Prostate gland (tissue), 2 donors: Measurements from ENCODE around the gene ALK. TPM values are rescaled to one million over a fixed set of nuclear protein-coding genes. Genes with fewer than 3 reads are reported as not detected.
A peak's percentile ranks its signal among the peaks of the same experiment; 100 is the strongest.

Source experiments
- DNase-seq: peaks from one replicate; pipeline ENCODE4 v3.0.0-alpha.2; 2019; ENCODE audit warnings: low spot score
- H3K27ac ChIP-seq, 2 donors: fragments of 200-600 bp; sonication (generic); 2 replicates each; pipeline ENCODE4 v1.5.1; 2017 to 2019
- H3K27me3 ChIP-seq: fragments of 200-600 bp; sonication (generic); replicated peaks from 2 replicates; pipeline ENCODE4 v1.5.1; 2019; ENCODE audit not compliant: insufficient read depth
- H3K36me3 ChIP-seq, 2 donors: fragments of 200-600 bp; sonication (generic); 1 replicate in 1 of 2; 2 replicates in 1 of 2; pipeline versions ENCODE4 v1.5.1 to v1.8.1; 2017 to 2019
- H3K4me1 ChIP-seq: fragments of 200-600 bp; sonication (generic); replicated peaks from 2 replicates; pipeline ENCODE4 v1.5.1; 2019
- H3K4me3 ChIP-seq, 2 donors: fragments of 200-600 bp; sonication (generic); 2 replicates each; pipeline ENCODE4 v1.5.1; 2017 to 2019
- H3K9me3 ChIP-seq: fragments of 200-600 bp; sonication (generic); 2 replicates; pipeline ENCODE4 v1.5.1; 2017
- POLR2A ChIP-seq: fragments of 450-650 bp; IDR thresholded peaks from one replicate; pipeline ENCODE4 v1.6.1; 2016; ENCODE audit warnings: antibody characterized with exemption, mild to moderate bottlenecking
- POLR2AphosphoS5 ChIP-seq: sonication (generic); formaldehyde crosslinking; IDR thresholded peaks from one replicate; pipeline ENCODE4 v1.6.1; 2017; ENCODE audit warnings: antibody characterized with exemption
- WGBS: methylation state at CpG from one replicate; pipeline ENCODE4 v1.1.5; 2018; 5-methylcytosine and 5-hydroxymethylcytosine counted together
- intact Hi-C: fragments of 100-400 bp; cut with DNase I; formaldehyde crosslinking; loops from one replicate; pipeline ENCODE4 v1.14.2; 2022
- total RNA-seq, 2 donors: library from RNA; depleted of rRNA; stranded (reverse); fragments of >200 nt; gene quantifications; one replicate each; pipeline ENCODE4 v1.1.0, GENCODE V29; 2016
- TF ChIP-seq, protein P1 (sequence below), 4 experiments: fragments of 200-600 bp in 2 of 4; fragments of 450-650 bp in 2 of 4; sonication (generic) in 2 of 4; IDR thresholded peaks; 1 replicate in 3 of 4; 2 replicates in 1 of 4; pipeline ENCODE4 v1.5.1; 2016 to 2019; ENCODE audit warnings: antibody characterized with exemption in 4 of 4, mild to moderate bottlenecking in 2 of 4, moderate library complexity in 2 of 4

ALK gene
- total RNA-seq, 2 donors from 2014 or later, result 0.14 to 1.2 TPM

DNA sequence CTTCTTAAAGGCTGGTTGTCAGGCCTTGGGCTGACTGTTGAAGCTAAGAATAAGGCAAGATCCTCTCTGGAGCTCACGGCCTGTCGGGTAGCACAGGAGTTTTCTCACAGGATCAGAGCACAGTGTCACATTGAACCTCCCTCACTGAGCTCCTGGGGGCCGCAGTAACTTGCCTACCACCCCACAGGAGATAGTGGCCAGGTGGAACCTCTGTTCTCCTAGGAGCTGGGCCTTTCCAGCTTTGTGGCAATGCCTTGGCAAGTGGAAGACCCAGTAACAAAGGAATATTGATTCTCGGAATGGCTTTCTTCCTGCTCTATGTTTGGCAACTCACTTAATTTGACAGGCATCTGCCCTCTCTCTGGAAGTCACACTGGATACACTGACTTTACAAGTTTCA, 1.2 kb upstream of the ALK start:
- intact Hi-C loops, result loop anchor here (5.0 kb wide), 1 partner anchor 105 kb away; no protein-coding TSS in a partner anchor
- Histone ChIP-seq H3K36me3 (no peaks in the 10 kb centered on the region), H3K27ac (no peak overlapping the region), H3K9me3 (no peaks in the 10 kb centered on the region), H3K4me3 (no peak overlapping the region), H3K4me1 (peaks cover 18% of the 10 kb centered on the region), H3K27me3 (peaks cover 4% of the 10 kb centered on the region)
- WGBS, result 72% methylated on average over 4 of the region's 4 CpGs
- no peak for DNase-seq
- TF ChIP-seq, protein P1, sequence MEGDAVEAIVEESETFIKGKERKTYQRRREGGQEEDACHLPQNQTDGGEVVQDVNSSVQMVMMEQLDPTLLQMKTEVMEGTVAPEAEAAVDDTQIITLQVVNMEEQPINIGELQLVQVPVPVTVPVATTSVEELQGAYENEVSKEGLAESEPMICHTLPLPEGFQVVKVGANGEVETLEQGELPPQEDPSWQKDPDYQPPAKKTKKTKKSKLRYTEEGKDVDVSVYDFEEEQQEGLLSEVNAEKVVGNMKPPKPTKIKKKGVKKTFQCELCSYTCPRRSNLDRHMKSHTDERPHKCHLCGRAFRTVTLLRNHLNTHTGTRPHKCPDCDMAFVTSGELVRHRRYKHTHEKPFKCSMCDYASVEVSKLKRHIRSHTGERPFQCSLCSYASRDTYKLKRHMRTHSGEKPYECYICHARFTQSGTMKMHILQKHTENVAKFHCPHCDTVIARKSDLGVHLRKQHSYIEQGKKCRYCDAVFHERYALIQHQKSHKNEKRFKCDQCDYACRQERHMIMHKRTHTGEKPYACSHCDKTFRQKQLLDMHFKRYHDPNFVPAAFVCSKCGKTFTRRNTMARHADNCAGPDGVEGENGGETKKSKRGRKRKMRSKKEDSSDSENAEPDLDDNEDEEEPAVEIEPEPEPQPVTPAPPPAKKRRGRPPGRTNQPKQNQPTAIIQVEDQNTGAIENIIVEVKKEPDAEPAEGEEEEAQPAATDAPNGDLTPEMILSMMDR (IDR thresholded peaks at IDR 0.05), result no peak
- no peak for TF ChIP-seq POLR2AphosphoS5

- intact Hi-C loops, result loop anchor here (5.0 kb wide), 1 partner anchor 106 kb away; no protein-coding TSS in a partner anchor
- H3K27me3 ChIP-seq, result peaks cover 4% of the 10 kb centered on the region
- no peak for TF ChIP-seq POLR2A
- peaks cover 18% of the 10 kb centered on the region for H3K4me1 ChIP-seq
- peak overlapping the region; percentile 20 to 32 for H3K4me3 ChIP-seq
- no peak for DNase-seq
- H3K36me3 ChIP-seq, result no peaks in the 10 kb centered on the region
- H3K27ac ChIP-seq, result no peak overlapping the region
- H3K9me3 ChIP-seq, result no peaks in the 10 kb centered on the region
- 2% methylated on average over 59 of the region's 71 CpGs for WGBS
Measured at GRCh38 chr2:29920631-29921559, 491 bp downstream of the ALK start.

GRCh38 chr2:29920130-29920577, 1.2 kb downstream of the ALK start:
- peak overlapping the region in 1 of 2 donors; percentile 32 for H3K4me3 ChIP-seq
- TF ChIP-seq POLR2AphosphoS5, result no peak
- TF ChIP-seq, protein P1 (IDR thresholded peaks at IDR 0.05), result no peak
- H3K9me3 ChIP-seq, result no peaks in the 10 kb centered on the region
- no peak overlapping the region for H3K27ac ChIP-seq
- H3K4me1 ChIP-seq, result peaks cover 18% of the 10 kb centered on the region
- H3K27me3 ChIP-seq, result peaks cover 4% of the 10 kb centered on the region
- intact Hi-C loops, result loop anchor here (5.0 kb wide), 1 partner anchor 107 kb away; no protein-coding TSS in a partner anchor
- WGBS, result 1% methylated on average over 26 of the region's 40 CpGs
- peak; percentile 29 for DNase-seq
- no peaks in the 10 kb centered on the region for H3K36me3 ChIP-seq

DNA sequence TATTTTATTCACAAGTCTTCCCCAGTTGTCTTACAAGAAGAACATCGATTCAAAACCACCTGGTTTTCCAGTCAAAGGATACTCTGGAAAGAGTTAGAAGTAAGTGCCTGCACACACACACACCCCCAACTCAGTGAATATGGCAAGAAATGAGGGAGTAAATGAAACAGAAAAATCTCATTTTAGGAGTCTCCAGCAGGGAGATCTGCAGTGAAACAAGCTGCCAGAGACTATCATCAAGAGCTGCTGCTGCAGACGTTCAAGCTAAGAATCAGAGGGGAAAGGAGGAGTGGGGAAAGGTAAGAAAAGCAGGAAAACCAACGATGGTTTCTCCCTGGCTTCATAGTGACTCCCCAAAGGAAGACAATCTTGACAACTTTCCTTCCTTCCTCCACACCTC, 2.4 kb downstream of the ALK start:
- H3K36me3 ChIP-seq, result no peaks in the 10 kb centered on the region
- no peaks in the 10 kb centered on the region for H3K9me3 ChIP-seq
- intact Hi-C loops, result no loop called here
- no peak overlapping the region for H3K4me3 ChIP-seq
- peaks cover 18% of the 10 kb centered on the region for H3K4me1 ChIP-seq
- TF ChIP-seq POLR2AphosphoS5 (no peak), POLR2A (no peak)
- TF ChIP-seq, protein P1 (IDR thresholded peaks at IDR 0.05), result no peak
- DNase-seq, result no peak
- H3K27ac ChIP-seq, result no peak overlapping the region
- peaks cover 5% of the 10 kb centered on the region for H3K27me3 ChIP-seq
- WGBS, result 54% methylated on average over 3 of the region's 3 CpGs

DNA sequence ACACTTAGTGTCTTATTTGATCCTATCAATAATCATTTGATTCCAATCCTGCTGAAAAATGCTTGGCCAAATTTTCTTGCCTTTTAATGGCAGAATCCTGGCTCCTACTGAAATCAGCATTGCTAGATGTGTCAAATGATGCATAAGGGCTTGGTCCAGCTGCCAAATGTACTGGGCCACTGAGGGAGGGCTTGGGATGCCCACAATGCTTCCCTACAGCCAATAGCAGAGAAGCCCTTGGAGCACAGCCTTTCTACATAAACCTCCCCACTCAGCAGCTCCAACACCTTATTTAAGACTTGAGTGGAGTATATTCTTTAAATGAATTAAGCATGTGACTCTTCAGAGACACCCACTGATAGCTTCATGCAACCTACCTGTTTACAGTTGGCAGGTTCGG, 3.6 kb downstream of the ALK start:
- no peak for TF ChIP-seq POLR2AphosphoS5
- TF ChIP-seq, protein P1 (IDR thresholded peaks at IDR 0.05), result no peak
- TF ChIP-seq POLR2A, result no peak
- WGBS, result 81% methylated on average over 1 of the region's 1 CpG
- Histone ChIP-seq H3K36me3 (no peaks in the 10 kb centered on the region), H3K4me1 (peaks cover 18% of the 10 kb centered on the region), H3K4me3 (no peak overlapping the region), H3K27ac (no peak overlapping the region), H3K27me3 (peaks cover 7% of the 10 kb centered on the region), H3K9me3 (no peaks in the 10 kb centered on the region)
- no peak for DNase-seq
- intact Hi-C loops, result no loop called here
